ENCODE data around the gene LHFPL5.

DNA sequence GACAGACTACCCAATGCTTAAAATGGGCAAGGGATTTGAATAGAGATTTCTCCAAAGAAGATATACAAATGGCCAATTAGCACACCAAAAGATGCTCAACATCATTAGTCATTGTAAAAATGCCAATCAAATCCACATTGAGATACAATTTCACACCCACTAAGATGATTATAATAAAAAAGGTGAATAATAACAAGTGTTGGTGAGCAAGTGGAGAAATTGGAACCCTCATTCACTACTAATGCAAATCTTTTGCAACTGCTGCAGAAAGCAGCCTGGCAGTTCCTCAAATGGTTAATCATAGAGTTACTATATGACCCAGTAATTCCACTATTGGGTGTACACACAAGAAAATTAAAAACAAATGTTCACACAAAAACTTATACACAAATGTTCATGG lies 12.4 kb downstream of the LHFPL5 start:
- TF ChIP-seq EZH2 (IDR thresholded peaks at IDR 0.05; ENCODE audit: insufficient read depth, poor library complexity, severe bottlenecking) (no peak), EZH2phosphoT487 (IDR thresholded peaks at IDR 0.05; ENCODE audit: insufficient read depth, low read depth) (no peak)

Measured in GM23248 (cell line).